Activated CD4-positive, alpha-beta T cell treated with anti-CD3 and anti-CD28 coated beads, Interleukin-2, Interleukin-6, amounts not matched to agents 100 ng/mL and 50 ng/mL, durations not matched to agents 16 hours and 8 hours (primary cell): Measurements from ENCODE around the gene ARID4A.
A peak's percentile ranks its signal among the peaks of the same experiment; 100 is the strongest.
"Not testable (repeated sequence)": the region's sequence is repeated elsewhere in the genome, so short reads cannot be mapped to it uniquely, and the experiment has no call there.

ENCODE experiments used
- DNase-seq: peaks from one replicate; pipeline ENCODE4 v3.0.0-alpha.2; 2020

ARID4A gene

DNA sequence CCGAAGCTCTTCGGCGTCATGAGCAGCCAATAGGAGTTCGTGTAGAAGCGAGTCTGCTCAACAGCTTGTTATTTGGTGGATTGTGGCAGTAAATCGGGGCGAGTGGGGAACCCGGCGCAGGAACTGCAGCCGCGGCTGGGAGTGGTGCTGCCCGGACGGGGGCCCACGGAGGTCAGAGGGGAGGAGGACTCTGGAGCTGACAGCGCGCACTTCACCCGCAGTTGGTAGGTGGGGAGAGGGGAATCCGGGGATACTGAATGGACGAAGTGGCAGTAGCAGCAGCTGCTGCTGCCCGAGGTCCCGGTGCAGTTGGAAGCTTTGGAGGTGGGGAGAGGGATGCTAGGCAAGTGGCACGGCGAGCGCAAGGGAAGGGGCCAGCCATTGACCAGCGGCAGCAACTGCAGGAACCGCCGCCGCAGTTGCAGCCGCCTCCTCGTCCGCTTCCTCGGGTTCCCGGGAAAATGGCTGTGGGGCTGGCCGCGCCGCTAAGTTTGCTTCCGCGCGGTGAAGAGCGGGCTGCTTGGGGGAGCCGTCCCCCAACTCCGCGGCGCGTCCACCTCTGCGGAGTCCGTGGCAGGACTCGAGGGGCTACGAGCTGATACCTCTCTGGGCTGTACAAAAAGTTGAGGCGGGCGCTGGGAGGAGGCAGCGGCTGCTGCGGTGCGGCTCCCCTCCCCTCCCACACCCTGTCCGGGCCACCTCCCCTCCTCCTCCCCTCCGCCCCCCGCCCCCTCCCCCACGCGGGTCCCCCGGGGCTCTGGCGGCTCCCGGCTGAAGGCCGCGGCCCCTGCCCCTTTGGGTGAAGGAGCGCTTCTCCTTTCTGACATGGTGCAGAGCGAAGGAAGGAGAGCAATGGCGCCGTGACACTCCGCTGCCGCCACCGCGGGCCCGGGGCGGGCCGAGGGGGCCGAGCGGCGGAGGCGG is at the start of gene ARID4A:
Gene ARID4A (plus strand): TSS at position 79 of the 924 bp plus-strand sequence. CDS start 1,300 bp downstream, outside the sequence.
- peak; percentile 47 for DNase-seq

- DNase-seq, result no peak
Observed at GRCh38 chr14:58249611-58250010, 48.7 kb upstream of the ARID4A start.

- no peak for DNase-seq
Observed at GRCh38 chr14:58258156-58258555, 40.2 kb upstream of the ARID4A start.

GRCh38 chr14:58262005-58262404 is 36.4 kb upstream of the ARID4A start:
- DNase-seq, result not testable (repeated sequence)

GRCh38 chr14:58265401-58265800 is 33.0 kb upstream of the ARID4A start:
- no peak for DNase-seq

DNA sequence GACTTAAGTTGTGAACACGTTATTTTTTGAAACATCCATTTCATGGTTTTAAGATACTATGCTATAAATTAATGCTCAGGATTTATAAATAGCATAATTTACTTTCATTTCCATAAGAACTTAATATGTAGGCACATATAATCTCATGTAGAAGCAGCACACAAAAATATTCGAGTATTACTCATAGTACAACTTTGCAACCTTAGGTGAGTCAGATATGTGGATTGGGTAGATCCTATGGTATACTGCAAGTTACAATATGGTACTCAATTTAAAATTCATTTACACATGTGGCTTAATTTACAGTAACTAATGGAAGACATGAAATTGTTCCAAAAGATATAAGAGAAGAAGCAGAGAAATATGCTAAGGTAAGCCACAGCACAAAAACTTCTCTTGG is 27.7 kb upstream of the ARID4A start:
- DNase-seq, result peak; percentile 15

- no peak for DNase-seq
Observed at GRCh38 chr14:58272588-58273372, 25.6 kb upstream of the ARID4A start.

DNA sequence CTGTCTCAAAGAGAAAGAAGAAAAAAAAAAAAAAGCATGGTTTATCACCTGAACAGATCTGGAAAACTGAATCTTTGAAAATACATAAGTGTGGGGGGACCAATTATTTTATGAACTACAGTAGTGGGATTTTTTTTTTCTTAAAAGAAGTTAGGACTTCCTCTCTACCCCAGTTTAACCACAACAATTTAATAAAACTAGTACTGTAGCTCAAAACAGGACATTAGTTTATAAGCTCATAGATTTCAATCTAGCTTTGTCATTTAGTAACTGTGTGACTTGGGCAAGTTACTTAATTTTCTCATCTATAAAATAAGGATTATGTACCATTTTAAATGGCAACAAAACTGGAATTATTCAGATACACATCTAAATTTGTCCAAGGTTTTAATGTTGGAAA is 23.5 kb upstream of the ARID4A start:
- no peak for DNase-seq

- no peak for DNase-seq
Observed at GRCh38 chr14:58275527-58276190, 22.7 kb upstream of the ARID4A start.

GRCh38 chr14:58276208-58276607 is 22.1 kb upstream of the ARID4A start:
- DNase-seq, result no peak

DNA sequence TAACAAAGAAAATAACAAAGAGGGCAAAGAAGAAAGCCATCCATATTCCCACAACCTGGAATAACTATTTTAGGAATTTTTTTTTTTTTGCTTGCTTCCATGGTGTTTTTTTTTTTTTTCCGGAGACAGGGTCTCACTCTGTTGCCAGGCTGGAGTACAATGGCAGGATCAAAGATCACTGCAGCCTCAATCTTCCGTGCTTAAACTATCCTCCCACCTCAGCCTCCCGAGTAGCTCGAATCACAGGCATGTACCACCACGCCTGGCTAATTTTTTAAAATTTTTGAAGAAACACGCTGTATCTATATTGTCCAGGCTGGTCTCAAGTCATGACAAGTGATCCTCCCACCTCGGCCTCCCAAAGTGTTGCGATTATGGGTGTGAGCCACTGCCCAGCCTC is 20.2 kb upstream of the ARID4A start:
- DNase-seq, result no peak

- DNase-seq, result peak; percentile 51
Observed at GRCh38 chr14:58280954-58281787, 17.2 kb upstream of the ARID4A start.

DNA sequence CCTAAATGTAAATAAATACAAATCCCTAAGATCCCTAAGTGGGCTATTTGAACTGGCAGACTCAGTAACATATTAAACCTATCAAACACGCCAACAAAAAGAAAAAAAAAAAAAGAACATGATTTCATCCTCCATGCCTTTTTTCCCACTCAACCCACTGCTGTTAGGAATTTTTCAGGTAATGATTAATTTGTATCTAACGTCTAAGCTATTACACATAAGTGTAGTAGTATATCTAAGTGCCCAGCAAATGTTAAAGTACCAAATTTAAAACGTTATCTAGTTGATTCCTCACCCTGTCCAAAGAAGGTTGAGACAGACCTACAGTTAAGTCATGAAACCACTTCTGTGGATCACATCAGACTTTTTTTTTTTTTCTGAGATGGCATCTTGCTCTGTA is 16.4 kb upstream of the ARID4A start:
- DNase-seq, result no peak

- no peak for DNase-seq
Observed at GRCh38 chr14:58282925-58283593, 15.3 kb upstream of the ARID4A start.

DNA sequence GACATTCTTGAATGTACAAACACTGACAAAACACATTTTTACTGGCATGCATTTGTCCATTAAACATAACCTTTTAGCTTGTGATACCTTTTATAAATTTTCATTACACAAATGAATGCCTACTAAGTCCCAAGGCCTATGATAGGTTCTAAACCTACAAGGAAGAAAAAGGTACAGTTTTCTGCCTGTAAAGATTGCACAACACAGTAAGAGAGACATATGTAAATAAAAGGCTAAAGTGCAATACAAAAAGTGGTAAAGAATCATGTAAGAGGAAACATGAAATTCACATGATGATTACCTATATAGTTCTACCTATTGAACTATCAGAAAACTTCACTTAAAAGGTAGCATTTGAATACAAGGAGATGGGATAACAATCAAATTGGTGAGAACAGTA is 14.6 kb upstream of the ARID4A start:
- DNase-seq, result no peak

- DNase-seq, result no peak
Observed at GRCh38 chr14:58285132-58285531, 13.2 kb upstream of the ARID4A start.

DNA sequence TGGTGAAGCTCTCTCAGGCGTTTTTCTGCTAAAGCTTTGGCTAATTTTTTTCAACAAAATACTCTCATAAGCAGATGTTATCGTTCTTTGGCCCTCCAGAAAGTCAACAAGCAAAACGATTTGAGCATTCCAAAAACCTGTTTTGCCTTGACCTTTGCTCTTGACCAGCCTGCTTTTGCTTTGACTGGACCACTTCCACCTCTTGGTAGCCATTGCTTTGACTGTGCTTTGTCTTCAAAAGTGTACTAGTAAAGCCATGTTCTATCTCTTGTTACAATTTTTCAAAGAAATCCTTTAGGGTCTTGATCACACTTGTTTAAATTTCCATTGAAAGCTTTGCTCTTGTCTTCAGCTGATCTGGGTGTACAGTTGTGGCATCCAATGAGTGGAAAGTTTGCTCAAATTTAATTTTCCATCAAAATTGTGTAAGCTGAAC is 10.7 kb upstream of the ARID4A start:
- DNase-seq, result no peak

- DNase-seq, result no peak
Observed at GRCh38 chr14:58288106-58288792, 10.1 kb upstream of the ARID4A start.

- DNase-seq, result no peak
Observed at GRCh38 chr14:58291646-58292045, 6.7 kb upstream of the ARID4A start.

GRCh38 chr14:58292187-58292586 is 6.2 kb upstream of the ARID4A start:
- DNase-seq, result no peak

DNA sequence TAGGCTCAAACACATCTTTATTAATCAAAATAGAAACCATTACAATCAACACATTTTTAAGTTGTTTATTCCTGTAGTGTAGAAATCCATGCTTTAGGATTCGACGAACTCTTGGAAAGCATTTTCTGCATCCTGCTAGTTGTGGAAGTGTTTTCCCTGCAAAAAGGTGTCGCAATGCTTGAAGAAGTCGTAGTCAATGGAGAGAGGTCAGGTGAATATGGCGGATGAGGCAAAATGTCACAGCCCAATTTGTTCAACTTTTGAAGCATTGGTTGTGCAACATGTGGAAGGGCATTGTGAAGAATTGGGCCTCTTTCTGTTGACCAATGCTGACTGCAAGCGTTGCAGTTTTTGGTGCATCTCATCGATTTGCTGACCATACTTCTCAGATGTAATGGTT is 4.2 kb upstream of the ARID4A start:
- no peak for DNase-seq
